Measurements from ENCODE around the gene RASA2.

Gene RASA2, protein sequence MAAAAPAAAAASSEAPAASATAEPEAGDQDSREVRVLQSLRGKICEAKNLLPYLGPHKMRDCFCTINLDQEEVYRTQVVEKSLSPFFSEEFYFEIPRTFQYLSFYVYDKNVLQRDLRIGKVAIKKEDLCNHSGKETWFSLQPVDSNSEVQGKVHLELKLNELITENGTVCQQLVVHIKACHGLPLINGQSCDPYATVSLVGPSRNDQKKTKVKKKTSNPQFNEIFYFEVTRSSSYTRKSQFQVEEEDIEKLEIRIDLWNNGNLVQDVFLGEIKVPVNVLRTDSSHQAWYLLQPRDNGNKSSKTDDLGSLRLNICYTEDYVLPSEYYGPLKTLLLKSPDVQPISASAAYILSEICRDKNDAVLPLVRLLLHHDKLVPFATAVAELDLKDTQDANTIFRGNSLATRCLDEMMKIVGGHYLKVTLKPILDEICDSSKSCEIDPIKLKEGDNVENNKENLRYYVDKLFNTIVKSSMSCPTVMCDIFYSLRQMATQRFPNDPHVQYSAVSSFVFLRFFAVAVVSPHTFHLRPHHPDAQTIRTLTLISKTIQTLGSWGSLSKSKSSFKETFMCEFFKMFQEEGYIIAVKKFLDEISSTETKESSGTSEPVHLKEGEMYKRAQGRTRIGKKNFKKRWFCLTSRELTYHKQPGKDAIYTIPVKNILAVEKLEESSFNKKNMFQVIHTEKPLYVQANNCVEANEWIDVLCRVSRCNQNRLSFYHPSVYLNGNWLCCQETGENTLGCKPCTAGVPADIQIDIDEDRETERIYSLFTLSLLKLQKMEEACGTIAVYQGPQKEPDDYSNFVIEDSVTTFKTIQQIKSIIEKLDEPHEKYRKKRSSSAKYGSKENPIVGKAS

DNA sequence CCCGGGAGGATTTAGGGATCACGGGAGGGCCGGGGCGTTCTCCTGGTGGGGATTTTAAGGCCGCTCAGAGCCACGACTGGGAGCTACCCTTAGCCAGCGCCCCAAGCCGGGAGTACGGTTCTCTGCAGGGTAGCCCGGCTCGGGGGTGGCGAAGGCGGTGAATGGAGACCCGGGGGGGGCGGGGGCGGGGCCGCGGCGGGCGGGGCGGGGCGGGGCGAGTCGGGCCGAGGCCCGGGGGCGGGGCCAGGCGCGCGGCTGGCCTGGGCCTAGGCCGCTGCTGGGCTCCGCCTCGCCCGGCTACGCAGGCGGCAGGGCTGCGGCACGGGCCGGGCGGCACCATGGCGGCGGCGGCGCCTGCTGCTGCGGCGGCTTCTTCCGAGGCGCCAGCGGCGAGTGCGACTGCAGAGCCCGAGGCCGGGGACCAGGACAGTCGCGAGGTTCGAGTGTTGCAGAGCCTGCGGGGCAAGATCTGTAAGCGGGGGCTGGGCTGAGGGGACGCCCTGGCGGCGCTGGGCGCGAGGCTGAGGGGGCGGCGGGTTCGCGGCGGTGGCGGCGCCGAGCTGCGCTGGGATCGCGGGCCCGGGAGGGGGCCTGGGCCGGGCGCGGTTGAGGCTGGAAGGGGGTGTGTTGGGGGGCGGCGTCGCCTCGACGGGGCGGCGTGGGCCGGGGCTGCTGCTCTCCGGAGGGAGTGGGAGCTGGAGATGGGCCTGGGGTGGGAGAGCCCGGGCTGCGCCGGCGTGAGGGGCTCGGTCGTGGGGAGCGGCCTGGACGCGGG is at the start of gene RASA2:
Gene RASA2 (plus strand): TSS at position 282 of the 775 bp plus-strand sequence. CDS start 57 bp downstream, at position 339.
- DNase-seq = peak; percentile 48

DNA sequence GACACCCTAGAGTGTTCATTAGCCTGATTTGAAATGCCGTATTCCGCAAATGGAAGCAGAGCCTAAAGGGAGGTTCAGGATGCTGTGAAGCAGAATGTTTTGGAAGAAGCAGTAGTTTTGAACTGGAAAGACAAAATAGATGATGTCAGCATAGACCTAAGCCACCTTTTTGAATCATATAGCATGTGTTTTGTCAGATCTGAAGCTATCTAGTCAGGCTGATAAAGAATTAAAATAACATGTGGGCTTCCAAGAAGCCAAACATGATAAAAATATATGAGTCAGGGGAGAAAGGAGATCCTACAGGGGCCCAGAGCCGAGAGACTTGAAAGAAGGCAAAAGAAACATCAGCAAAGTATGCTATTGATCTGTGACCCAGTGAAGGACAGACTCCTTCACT is 47.2 kb upstream of the RASA2 start:
- no peak for DNase-seq

DNA sequence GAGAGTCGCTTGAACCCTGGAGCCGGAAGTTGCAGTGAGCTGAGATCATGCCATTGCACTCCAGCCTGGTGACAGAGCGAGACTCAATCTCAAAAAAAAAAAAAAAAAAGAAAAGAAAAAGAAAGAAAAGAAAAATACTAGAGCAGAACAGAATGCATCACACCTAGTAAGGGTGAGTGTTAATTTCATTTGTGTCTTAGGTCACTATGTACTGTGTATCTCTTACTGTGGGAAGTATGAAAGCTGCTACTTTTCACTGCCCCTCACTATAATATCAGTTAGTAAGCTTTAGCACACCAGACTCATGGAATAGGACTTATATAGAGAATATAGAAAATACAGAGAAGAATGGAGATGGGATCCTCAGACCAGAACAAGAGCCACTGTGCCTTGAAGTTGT is 45.9 kb upstream of the RASA2 start:
- DNase-seq = no peak

DNA sequence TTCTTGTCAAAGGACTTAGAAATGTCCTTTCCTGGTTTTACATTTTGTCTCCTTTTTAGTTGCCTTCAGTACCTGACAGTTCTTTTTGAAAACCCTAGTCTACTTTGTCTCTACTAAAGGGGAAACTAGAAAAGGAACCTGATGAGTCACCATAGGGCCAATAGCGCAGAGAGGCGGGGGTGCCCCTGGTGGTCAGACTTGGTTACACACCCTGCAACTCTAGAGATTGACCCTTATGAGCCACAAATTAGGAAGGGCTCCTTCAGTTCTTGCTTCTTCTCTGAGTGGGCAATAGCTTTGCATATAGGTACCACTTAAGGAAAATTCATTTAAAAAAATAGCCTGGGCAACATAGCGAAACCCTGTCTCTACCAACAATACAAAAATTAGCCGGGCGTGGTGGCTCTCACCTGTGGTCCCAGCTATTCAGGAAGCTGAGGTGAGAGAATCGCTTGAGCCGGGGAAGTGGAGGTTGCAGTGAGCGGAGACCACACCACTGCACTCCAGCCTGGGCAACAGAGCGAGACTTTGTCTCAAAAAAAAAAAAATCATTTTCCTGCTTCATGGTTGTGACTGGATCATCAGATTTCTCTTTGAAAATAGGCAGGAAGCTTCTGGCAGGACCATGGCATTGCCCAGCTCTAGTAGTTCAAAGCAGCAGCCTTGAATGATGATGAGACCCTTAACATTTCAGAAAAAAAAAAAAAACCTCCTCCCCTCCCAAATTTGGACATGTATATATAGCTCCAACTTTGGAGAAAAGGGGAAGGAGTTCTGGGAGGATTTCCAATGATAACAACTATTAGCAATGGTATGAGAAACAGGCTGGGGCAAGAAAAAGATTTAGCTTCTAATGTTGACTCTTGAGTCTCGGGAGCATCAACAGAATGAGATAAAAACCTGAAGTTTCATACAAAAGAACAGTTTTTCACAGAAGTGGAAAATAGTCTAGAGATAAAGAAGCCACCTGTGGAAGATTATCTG is 45.2 kb upstream of the RASA2 start:
- peak; percentile 65 for DNase-seq

DNA sequence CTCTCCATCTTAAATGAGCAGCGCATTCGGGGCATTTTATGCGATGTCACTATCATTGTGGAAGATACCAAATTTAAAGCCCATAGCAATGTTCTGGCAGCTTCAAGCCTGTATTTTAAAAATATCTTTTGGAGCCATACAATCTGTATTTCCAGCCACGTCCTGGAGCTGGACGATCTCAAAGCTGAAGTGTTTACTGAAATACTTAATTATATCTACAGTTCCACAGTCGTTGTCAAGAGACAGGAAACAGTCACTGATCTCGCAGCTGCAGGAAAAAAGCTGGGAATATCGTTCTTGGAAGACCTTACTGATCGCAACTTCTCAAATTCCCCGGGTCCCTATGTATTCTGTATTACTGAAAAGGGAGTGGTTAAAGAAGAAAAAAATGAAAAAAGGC is 44.4 kb upstream of the RASA2 start:
- no peak for DNase-seq

DNA sequence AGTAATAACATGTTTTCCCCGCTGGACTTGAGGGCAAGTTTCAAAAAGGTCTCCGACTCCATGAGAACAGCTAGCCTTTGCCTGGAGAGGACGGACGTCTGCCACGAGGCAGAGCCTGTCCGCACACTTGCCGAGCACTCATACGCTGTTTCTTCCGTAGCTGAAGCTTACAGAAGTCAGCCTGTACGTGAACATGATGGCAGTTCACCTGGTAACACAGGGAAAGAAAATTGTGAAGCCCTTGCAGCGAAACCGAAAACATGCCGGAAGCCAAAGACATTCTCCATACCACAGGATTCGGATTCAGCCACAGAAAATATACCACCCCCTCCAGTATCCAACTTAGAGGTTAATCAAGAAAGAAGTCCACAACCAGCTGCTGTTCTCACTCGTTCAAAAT is 43.9 kb upstream of the RASA2 start:
- DNase-seq = no peak

DNA sequence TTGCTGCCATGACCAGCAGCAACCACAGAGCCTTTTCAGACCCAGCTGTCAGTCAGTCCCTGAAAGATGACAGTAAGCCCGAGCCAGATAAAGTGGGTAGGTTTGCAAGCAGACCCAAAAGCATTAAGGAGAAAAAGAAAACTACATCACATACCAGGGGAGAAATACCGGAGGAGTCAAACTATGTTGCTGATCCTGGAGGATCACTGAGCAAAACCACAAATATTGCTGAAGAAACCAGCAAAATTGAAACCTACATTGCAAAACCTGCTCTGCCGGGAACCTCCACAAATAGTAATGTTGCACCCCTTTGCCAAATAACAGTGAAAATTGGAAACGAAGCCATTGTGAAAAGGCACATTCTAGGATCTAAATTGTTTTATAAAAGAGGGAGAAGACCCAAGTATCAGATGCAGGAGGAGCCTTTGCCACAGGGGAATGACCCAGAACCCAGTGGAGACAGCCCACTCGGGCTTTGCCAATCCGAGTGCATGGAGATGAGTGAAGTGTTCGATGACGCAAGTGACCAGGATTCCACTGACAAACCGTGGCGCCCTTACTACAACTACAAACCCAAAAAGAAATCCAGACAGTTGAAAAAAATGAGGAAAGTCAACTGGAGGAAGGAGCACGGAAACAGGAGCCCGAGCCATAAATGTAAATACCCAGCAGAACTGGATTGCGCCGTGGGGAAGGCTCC is 42.1 kb upstream of the RASA2 start:
- no peak for DNase-seq

DNA sequence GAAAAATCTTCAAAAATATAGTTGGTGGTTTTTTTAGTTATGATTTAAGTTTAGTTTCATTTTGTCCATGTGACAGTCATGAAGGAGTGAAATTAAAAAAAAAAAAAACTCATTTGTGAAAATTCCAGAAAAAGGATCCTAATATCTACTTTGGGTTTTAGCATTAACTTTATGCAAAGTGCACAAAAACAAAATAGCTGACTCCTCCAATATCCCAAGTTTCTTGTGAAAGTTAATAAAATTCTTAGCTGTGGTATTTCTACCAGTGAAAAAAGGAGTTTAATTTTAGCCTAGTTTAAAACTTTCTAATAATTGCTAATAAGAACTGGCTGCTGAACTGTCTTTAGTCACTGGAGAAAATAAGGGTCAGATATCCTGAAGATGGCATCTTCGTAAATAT is 40.8 kb upstream of the RASA2 start:
- no peak for DNase-seq

DNA sequence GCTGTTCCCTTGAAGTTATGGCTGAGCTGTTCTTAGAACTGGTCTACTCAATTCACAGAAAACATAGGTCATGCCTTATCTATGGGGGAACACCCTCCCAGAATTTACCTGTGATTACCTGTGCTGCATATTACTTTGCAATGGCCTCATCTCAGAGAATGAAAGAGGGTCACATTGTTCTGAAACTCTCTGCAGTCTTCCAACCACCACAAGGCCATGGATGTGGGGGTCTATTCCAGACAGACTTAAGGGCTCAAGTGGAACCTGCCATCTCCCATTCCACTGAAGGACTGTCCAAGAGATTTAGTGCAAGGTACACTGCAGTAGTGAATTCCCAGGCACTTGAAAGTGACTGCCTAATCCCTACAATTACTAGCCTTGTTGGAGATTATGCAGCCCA is 40.1 kb upstream of the RASA2 start:
- no peak for DNase-seq

DNA sequence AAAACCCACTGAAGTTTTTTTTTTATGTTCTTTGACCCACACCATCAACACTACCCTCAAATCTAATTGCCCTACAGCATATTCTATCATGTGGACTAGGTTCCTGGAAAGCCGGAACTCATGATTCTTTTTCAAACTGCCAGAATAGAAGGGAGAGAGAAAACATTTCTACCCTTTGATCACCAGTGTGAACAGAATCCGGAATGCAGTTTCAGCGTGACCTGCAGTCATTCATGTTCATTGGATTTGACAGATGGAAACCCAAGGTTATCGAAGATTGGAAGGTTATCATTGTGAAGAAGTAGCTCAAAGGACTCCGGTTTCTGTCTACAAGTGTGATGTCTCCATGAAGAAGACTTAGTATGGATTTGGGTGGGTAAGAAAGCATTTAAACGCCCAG is 39.4 kb upstream of the RASA2 start:
- no peak for DNase-seq

DNA sequence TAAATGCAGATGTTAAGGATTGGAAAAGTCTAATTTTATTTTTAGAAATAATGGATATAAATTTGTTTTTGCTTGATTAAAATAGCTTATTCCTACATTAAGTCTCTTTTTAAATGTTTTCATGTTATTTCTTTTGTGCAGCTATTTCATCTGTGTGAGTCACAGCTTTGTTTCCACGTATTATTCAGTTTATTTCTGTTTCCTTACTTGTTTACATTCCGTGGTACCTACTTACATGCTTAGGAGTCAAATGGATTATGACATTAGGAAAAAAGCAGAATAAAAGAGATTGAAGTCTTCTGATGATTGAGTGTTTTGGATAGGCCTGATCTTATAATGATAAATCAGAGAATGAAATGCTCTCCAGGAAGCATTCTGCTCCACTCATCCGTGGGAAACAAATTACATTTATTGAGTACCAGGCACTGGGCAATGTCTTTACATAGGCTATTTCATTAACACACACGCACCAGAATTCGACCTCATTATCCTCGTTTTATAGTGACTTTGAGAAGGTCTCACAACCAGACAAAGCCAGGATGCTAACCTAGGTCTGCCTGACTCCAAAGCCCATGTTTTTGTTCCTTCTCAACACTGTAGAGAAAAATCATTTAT is 38.1 kb upstream of the RASA2 start:
- no peak for DNase-seq

DNA sequence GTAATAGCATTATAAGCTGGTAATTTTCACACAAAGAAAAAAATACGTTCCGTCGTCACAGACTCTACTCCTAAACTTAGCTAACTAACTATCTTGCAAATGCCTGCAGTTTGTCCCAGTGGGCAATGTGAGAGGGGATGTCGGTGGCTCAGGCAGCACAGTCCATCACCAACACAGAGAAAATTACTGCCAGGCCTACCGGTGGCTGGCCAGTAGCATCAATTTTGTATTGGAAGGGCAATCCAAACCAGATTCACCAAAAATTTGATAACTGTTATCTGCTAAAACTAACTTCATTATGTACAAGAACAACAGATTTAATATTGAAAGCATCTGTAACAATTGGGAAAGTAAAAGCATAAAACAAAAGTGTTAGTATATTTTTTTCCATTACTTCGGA is 37.4 kb upstream of the RASA2 start:
- DNase-seq = no peak

DNA sequence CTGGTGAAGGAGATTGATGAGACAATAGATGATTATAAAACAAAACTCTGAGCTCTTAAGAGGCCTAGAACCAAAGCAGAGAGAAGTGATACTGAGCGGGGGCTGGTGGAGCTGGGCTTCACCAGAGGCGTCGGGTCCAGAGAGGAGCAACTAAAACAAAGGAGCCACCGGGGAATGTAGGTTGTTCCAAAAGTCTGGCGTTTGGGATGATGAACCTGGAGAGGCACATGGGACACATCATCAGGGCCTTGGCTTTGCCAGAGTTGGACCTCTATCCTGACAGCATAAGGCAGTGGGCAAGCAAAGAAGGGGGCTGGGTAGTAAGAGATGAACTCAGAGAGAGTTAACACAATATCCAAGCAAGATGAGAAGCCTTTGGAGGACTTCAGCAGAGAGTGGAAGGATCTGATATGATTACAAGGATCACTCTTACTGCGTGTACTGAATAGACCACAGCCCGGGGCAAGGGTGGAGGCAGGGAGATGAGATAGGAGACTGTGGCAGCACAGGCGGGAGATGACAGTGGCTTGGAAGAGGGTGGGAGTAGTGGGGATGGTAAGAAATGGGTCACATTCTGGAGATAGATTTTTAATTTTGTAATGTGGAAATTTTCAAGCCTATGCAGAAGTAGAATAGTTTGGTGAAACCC is 36.0 kb upstream of the RASA2 start:
- no peak for DNase-seq

DNA sequence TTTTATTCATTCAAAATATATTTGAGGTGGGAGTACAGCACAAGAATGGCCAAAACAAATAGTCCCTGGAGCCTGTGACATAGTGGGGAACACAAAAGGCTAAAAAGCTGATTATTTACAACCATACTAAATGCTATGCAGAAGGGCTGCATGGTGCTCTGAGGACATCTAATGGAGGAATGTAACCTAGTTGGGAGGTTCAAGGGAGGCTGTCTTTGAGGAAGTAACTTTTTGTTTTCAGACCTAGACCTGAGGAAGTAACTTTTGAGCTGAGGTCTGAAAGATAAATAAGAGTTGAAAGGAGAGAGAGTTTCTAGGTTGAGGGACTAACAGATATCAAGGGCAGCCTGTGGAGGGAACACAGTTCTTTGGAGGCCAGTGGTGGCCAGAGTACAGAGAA is 34.8 kb upstream of the RASA2 start:
- DNase-seq = peak; percentile 32

DNA sequence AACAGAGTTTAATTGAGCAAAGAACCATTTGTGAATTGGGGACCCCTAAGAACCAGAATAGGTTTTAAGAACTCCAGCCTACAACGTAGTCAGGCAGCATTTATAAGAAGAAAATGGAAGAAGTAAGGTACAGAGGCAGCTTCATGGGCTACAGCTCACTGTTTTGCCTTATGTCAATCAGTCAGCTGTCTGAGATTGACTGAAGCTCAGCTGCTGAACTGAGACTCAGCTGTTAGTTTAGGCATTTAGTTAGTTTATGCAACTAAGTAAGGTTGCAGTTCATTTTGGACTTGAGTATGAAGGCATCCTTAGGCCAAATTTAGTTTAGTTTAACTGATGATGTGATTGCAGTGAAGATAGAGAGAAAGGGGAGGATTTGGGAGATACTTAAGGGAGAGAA is 34.1 kb upstream of the RASA2 start:
- DNase-seq = no peak

DNA sequence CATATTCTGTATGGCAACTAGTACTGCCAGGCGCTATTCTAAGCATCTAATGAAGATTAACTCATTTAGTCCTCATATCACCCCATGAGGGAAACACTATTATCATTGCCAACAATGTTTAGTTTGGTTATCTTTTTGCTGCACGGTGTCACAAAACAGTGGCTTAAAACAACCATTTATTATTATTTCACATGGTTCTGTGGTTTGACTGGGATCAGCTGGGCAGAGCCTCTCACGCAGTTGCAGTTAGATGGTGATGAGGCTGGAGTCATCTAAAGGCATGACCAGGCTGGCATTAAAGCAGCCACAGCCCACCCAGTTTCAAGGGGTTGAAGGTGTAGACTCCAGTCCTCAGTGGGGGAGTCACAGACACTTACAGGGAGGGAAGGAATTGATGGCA is 32.8 kb upstream of the RASA2 start:
- DNase-seq = no peak

DNA sequence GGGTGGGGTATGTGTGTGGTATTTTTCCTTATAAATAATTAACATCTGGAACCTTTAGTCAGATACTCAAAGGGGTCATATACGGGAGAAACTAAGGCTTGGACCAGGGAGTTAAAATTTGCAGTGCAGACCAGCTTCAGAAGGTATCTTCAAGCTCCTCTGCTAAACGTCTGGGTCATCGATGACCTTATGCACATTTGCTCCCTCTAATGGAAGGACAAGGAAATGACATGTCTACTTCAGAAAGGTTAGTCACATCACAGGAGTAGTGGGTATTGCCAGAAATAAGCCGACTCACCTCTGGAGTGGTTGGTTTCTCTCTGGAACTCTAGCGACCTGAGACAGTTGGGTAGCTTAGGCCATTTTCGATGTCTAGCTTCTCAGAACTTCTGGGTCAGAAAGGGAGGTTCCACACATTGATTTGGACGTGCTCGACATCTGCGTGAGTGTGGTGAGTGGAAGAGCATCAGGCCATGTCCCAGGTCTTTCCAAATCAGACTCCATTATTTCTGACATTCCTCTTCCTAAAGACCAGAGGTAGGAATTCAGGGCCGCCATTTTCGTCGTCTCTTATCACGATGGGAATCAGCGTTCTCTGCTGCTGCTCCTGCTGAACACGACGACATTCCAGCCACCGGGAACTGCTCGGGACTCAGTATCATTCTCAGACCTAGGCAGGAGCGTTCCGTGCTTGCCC is 31.8 kb upstream of the RASA2 start:
- DNase-seq = no peak

DNA sequence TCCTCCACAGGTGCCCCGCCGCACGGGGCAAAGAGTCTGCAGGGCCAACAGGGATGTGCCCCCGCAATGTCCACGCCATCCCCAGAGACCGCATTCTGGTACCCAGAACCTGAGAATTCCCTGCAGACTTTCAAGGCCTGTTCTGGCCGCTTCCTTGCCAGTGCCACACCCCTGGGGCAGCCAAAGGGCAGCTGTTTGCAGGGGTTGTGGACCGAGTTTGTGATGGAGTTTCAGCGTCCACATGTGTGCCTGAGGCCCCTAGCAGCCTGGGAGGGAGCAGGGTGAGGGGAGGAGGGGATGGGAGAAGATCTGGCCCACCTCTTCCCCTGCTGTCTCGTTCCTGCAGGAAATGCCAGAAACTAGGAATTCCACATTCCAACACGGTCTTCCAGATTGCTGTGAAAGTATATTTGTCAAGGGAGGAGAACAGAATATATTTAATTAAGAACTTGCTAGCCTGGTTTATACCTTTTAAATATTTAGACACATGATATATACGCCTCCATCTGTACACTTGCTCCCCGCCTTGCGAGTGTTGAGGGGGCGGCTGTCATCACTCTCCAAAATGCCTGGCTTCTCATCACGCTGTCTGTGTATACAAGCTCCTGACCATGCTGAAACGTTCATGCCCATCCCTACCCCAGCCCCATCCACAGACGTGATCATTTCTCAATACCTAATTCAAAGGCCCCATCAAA is 31.1 kb upstream of the RASA2 start:
- no peak for DNase-seq

DNA sequence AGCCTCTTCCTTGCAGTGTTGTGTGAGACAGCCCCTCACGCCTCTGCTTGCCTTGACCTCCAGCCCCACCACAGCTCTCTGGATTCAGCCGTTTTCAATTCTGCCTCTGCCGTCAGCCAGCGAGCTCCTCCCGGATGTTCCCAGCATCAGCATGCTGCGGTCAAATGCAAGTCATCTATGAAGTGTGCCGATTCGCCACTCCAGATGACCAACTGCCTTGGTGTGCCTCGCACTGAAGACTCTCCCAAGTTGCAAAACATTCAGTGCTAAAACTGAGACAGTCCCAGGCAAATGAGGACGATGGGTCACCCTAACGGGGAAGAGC is 30.6 kb upstream of the RASA2 start:
- no peak for DNase-seq

Measured in KG1 (cell line).